NB4 (cell line): ENCODE measurements around the gene ADTRP.

Experiments
- DNase-seq: peaks from one replicate; pipeline ENCODE4 v3.0.0; 2010; ENCODE audit warnings: low read depth
- H3K4me3 ChIP-seq: one replicate; pipeline ENCODE4 v1.5.1; 2011; ENCODE audit warnings: mild to moderate bottlenecking, low read depth, low read length, moderate library complexity
- MAX ChIP-seq: IDR thresholded peaks from 2 replicates; pipeline ENCODE4 v1.6.1; 2011; ENCODE audit warnings: low read depth, low read length
- MYC ChIP-seq: IDR thresholded peaks from 2 replicates; pipeline ENCODE4 v1.6.1; 2011; ENCODE audit warnings: low read depth, low read length
- POLR2A ChIP-seq: IDR thresholded peaks from 2 replicates; pipeline ENCODE4 v1.6.1; 2011; ENCODE audit warnings: mild to moderate bottlenecking; ENCODE audit not compliant: insufficient read length; ENCODE audit errors: extremely low read depth
- TF ChIP-seq, protein P1 (sequence below): IDR thresholded peaks from one replicate; pipeline ENCODE4 v1.5.1; 2012; ENCODE audit warnings: low read depth, low read length

The ADTRP gene

GRCh38 chr6:11756726-11757125 lies 21.9 kb downstream of the ADTRP start:
- TF ChIP-seq POLR2A (no peak), MAX (no peak), MYC (no peak)
- TF ChIP-seq, protein P1, sequence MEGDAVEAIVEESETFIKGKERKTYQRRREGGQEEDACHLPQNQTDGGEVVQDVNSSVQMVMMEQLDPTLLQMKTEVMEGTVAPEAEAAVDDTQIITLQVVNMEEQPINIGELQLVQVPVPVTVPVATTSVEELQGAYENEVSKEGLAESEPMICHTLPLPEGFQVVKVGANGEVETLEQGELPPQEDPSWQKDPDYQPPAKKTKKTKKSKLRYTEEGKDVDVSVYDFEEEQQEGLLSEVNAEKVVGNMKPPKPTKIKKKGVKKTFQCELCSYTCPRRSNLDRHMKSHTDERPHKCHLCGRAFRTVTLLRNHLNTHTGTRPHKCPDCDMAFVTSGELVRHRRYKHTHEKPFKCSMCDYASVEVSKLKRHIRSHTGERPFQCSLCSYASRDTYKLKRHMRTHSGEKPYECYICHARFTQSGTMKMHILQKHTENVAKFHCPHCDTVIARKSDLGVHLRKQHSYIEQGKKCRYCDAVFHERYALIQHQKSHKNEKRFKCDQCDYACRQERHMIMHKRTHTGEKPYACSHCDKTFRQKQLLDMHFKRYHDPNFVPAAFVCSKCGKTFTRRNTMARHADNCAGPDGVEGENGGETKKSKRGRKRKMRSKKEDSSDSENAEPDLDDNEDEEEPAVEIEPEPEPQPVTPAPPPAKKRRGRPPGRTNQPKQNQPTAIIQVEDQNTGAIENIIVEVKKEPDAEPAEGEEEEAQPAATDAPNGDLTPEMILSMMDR, result no peak
- H3K4me3 ChIP-seq, result no peak overlapping the region
- DNase-seq, result no peak

GRCh38 chr6:11756292-11756691 lies 22.3 kb downstream of the ADTRP start:
- DNase-seq, result no peak
- TF ChIP-seq, protein P1, result no peak
- TF ChIP-seq MAX (no peak), POLR2A (no peak), MYC (no peak)
- H3K4me3 ChIP-seq, result no peak overlapping the region

- no peak for TF ChIP-seq MYC
- no peak for TF ChIP-seq MAX
- TF ChIP-seq POLR2A, result no peak
- TF ChIP-seq, protein P1, result no peak
- DNase-seq, result no peak
- H3K4me3 ChIP-seq, result no peak overlapping the region
Observed at GRCh38 chr6:11755725-11756124, 22.9 kb downstream of the ADTRP start.

- no peak overlapping the region for H3K4me3 ChIP-seq
- no peak for DNase-seq
- TF ChIP-seq, protein P1, result no peak
- TF ChIP-seq POLR2A, result no peak
- TF ChIP-seq MYC, result no peak
- TF ChIP-seq MAX, result no peak
Observed at GRCh38 chr6:11754625-11755271, 23.9 kb downstream of the ADTRP start.

- TF ChIP-seq POLR2A (no peak), MYC (no peak), MAX (no peak)
- TF ChIP-seq, protein P1, result no peak
- DNase-seq, result no peak
Observed at GRCh38 chr6:11753798-11754197, 24.8 kb downstream of the ADTRP start.

More at GRCh38 chr6:11753798-11754197, 24.8 kb downstream of the ADTRP start:
- H3K4me3 ChIP-seq, result no peak overlapping the region
